H9 (cell line): ENCODE data around the gene GRIK1. TPM values are rescaled to one million over a fixed set of nuclear protein-coding genes. Genes with fewer than 3 reads are reported as not detected.

Experiments used
- DNase-seq: peaks from one replicate; pipeline ENCODE4 v3.0.0-alpha.2; 2017
- H2AFZ ChIP-seq: one replicate; pipeline ENCODE4 v1.6.1; 2013; ENCODE audit warnings: mild to moderate bottlenecking, low read length, control low read depth, moderate library complexity
- H2AK5ac ChIP-seq: 2 replicates; pipeline ENCODE4 v1.6.1; 2013; ENCODE audit warnings: low read length, control low read depth, mixed read lengths; ENCODE audit not compliant: insufficient read length
- H2BK120ac ChIP-seq: one replicate; pipeline ENCODE4 v1.6.1; 2013; ENCODE audit warnings: low read depth, mild to moderate bottlenecking, low read length, control low read depth, inconsistent platforms; ENCODE audit not compliant: poor library complexity, severe bottlenecking
- H2BK12ac ChIP-seq: 2 replicates; pipeline ENCODE4 v1.6.1; 2013; ENCODE audit warnings: low read length, control low read depth, mixed read lengths, low read depth; ENCODE audit not compliant: insufficient read length
- H2BK15ac ChIP-seq: 2 replicates; pipeline ENCODE4 v1.6.1; 2013; ENCODE audit warnings: low read depth, low read length, control low read depth
- H2BK20ac ChIP-seq: one replicate; pipeline ENCODE4 v1.6.1; 2013; ENCODE audit warnings: low read depth, mild to moderate bottlenecking, low read length, control low read depth, inconsistent platforms; ENCODE audit not compliant: poor library complexity, severe bottlenecking
- H2BK5ac ChIP-seq: 2 replicates; pipeline ENCODE4 v1.6.1; 2013; ENCODE audit warnings: low read length, control low read depth, mixed read lengths; ENCODE audit not compliant: insufficient read length
- H3K14ac ChIP-seq: 2 replicates; pipeline ENCODE4 v1.6.1; 2013; ENCODE audit warnings: low read length, control low read depth; ENCODE audit not compliant: insufficient read depth
- H3K18ac ChIP-seq: 2 replicates; pipeline ENCODE4 v1.6.1; 2013; ENCODE audit warnings: low read depth, mild to moderate bottlenecking, mixed read lengths, low read length, control low read depth; ENCODE audit not compliant: insufficient read length
- H3K23ac ChIP-seq: 2 replicates; pipeline ENCODE4 v1.6.1; 2013; ENCODE audit warnings: low read length, control low read depth, mixed read lengths, low read depth; ENCODE audit not compliant: insufficient read length
- H3K23me2 ChIP-seq: 2 replicates; pipeline ENCODE4 v1.6.1; 2013; ENCODE audit warnings: low read depth, mild to moderate bottlenecking, mixed read lengths, low read length, control low read depth; ENCODE audit not compliant: insufficient read length, poor library complexity, severe bottlenecking
- H3K27ac ChIP-seq: 2 replicates; pipeline ENCODE4 v1.5.1; 2013; ENCODE audit warnings: low read length, control low read depth, mixed read lengths, low read depth; ENCODE audit not compliant: insufficient read length
- H3K27me3 ChIP-seq: 2 replicates; pipeline ENCODE4 v1.6.1; 2013; ENCODE audit warnings: low read length, control low read depth, inconsistent platforms; ENCODE audit not compliant: insufficient read depth
- H3K4ac ChIP-seq: 2 replicates; pipeline ENCODE4 v1.6.1; 2013; ENCODE audit warnings: low read depth, mild to moderate bottlenecking, control low read depth, inconsistent platforms, low read length, moderate library complexity
- H3K4me1 ChIP-seq: 2 replicates; pipeline ENCODE4 v1.6.1; 2013; ENCODE audit warnings: low read length, control low read depth, inconsistent platforms; ENCODE audit not compliant: insufficient read depth
- H3K4me2 ChIP-seq: 2 replicates; pipeline ENCODE4 v1.6.1; 2013; ENCODE audit warnings: low read length, control low read depth, mixed read lengths; ENCODE audit not compliant: insufficient read length, insufficient read depth
- H3K56ac ChIP-seq: 2 replicates; pipeline ENCODE4 v1.6.1; 2013; ENCODE audit warnings: low read depth, mild to moderate bottlenecking, mixed read lengths, low read length, control low read depth; ENCODE audit not compliant: insufficient read length
- H3K79me1 ChIP-seq: 2 replicates; pipeline ENCODE4 v1.6.1; 2013; ENCODE audit warnings: low read depth, mild to moderate bottlenecking, moderate library complexity, low read length, control low read depth, inconsistent platforms; ENCODE audit not compliant: insufficient read depth, poor library complexity, severe bottlenecking
- H3K79me2 ChIP-seq: 2 replicates; pipeline ENCODE4 v1.6.1; 2013; ENCODE audit warnings: low read length, control low read depth, inconsistent platforms; ENCODE audit not compliant: insufficient read depth
- H3K9ac ChIP-seq: 2 replicates; pipeline ENCODE4 v1.6.1; 2013; ENCODE audit warnings: low read length, control low read depth, mixed read lengths; ENCODE audit not compliant: insufficient read length; ENCODE audit errors: extremely low read depth
- H3K9me3 ChIP-seq: one replicate; pipeline ENCODE4 v1.6.1; 2013; ENCODE audit warnings: low read depth, low read length, inconsistent platforms; ENCODE audit not compliant: control insufficient read depth
- H3T11ph ChIP-seq: one replicate; pipeline ENCODE4 v1.6.1; 2013; ENCODE audit warnings: mild to moderate bottlenecking, low read length, control low read depth, inconsistent platforms
- H4K20me1 ChIP-seq: one replicate; pipeline ENCODE4 v1.6.1; 2013; ENCODE audit not compliant: control insufficient read depth, insufficient read length, insufficient read depth
- H4K5ac ChIP-seq: 2 replicates; pipeline ENCODE4 v1.6.1; 2013; ENCODE audit warnings: low read depth, mild to moderate bottlenecking, mixed read lengths, low read length, control low read depth; ENCODE audit not compliant: insufficient read length
- H4K8ac ChIP-seq: replicated peaks from 2 replicates; pipeline ENCODE4 v1.6.1; 2013; ENCODE audit warnings: low read length, control low read depth, mixed read lengths, low read depth; ENCODE audit not compliant: insufficient read length
- H4K91ac ChIP-seq: 2 replicates; pipeline ENCODE4 v1.6.1; 2013; ENCODE audit warnings: low read depth, mild to moderate bottlenecking, moderate library complexity, mixed read lengths, low read length, control low read depth; ENCODE audit not compliant: insufficient read length
- H3K27ac Mint-ChIP-seq, 3 experiments: 2 replicates in 2 of 3; 3 replicates in 1 of 3; pipeline ENCODE4 v1.8.0; 2020 to 2021; ENCODE audit warnings: mixed read lengths in 3 of 3, mild to moderate bottlenecking in 1 of 3, moderate library complexity in 1 of 3
- H3K27me3 Mint-ChIP-seq: 2 replicates; pipeline ENCODE4 v1.8.0; 2021; ENCODE audit warnings: low read depth, mild to moderate bottlenecking, moderate library complexity, mixed read lengths
- H3K36me3 Mint-ChIP-seq, 3 experiments: 2 replicates in 2 of 3; 3 replicates in 1 of 3; pipeline ENCODE4 v1.8.0; 2020 to 2021; ENCODE audit warnings: low read depth in 3 of 3, mixed read lengths in 3 of 3; ENCODE audit not compliant: insufficient read depth in 1 of 3
- H3K4me1 Mint-ChIP-seq, 2 experiments: 2 replicates each; pipeline ENCODE4 v1.8.0; 2020; ENCODE audit warnings: mixed read lengths in 2 of 2
- H3K4me3 Mint-ChIP-seq, 2 experiments: 2 replicates in 1 of 2; 3 replicates in 1 of 2; pipeline ENCODE4 v1.8.0; 2020 to 2021; ENCODE audit warnings: mild to moderate bottlenecking in 2 of 2, mixed read lengths in 2 of 2, moderate library complexity in 1 of 2
- H3K9me3 Mint-ChIP-seq, 2 experiments: 2 replicates in 1 of 2; 3 replicates in 1 of 2; pipeline ENCODE4 v1.8.0; 2020; ENCODE audit warnings: mild to moderate bottlenecking in 2 of 2, mixed read lengths in 2 of 2, moderate library complexity in 1 of 2
- WGBS: extraction: QIAGEN DNeasy Blood & Tissue Kit; methylation state at CpG from one replicate; pipeline ENCODE4 v1.1.7; 2013; ENCODE audit warnings: missing lambda C conversion rate, low lambda C conversion rate, mixed read lengths; ENCODE audit not compliant: insufficient read length; ENCODE audit errors: extremely low coverage; 5-methylcytosine and 5-hydroxymethylcytosine counted together
- total RNA-seq: library from RNA; stranded (reverse); gene quantifications from 2 replicates; pipeline ENCODE4 v1.2.1, GENCODE V29; 2021
- TF ChIP-seq, protein P1 (sequence below): fragments of 200-600 bp; sonication (generic); conservative IDR thresholded peaks from 3 replicates; pipeline ENCODE4 v1.8.0; 2021; ENCODE audit warnings: antibody characterized with exemption, mild to moderate bottlenecking

Gene GRIK1
- total RNA-seq, 1 experiment from 2014 or later: not detected

DNA sequence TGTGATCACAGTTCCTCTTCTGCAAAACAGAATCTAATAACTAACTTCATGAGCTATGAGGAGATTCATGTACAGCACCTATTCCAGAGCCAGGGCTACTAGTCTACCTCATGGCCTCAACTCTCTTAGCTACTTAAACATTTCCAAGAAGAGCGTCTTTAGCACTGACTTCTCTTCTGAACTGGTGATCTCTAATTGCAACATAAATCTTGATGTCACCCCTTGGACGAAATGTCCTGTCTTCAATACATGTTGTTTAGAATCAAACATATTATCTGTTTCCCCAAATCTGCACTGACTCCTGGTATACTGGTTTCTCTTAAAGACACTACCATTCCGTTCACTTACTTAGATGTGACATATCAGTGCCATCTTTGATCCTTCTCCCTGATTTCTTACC is 88.2 kb downstream of the GRIK1 start:
- TF ChIP-seq, protein P1, sequence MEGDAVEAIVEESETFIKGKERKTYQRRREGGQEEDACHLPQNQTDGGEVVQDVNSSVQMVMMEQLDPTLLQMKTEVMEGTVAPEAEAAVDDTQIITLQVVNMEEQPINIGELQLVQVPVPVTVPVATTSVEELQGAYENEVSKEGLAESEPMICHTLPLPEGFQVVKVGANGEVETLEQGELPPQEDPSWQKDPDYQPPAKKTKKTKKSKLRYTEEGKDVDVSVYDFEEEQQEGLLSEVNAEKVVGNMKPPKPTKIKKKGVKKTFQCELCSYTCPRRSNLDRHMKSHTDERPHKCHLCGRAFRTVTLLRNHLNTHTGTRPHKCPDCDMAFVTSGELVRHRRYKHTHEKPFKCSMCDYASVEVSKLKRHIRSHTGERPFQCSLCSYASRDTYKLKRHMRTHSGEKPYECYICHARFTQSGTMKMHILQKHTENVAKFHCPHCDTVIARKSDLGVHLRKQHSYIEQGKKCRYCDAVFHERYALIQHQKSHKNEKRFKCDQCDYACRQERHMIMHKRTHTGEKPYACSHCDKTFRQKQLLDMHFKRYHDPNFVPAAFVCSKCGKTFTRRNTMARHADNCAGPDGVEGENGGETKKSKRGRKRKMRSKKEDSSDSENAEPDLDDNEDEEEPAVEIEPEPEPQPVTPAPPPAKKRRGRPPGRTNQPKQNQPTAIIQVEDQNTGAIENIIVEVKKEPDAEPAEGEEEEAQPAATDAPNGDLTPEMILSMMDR: no peak
- peaks cover 4% of the 10 kb centered on the region; the same call in 1 of the 2 replicates for H3K4me1 ChIP-seq
- no CpG with 5 or more reads among the region's 3 CpGs for WGBS
- H3K56ac ChIP-seq: no peak overlapping the region
- H3K18ac ChIP-seq: no peak overlapping the region
- no peak overlapping the region for H2AFZ ChIP-seq
- H3K9ac ChIP-seq: no peak overlapping the region
- H2BK15ac ChIP-seq: no peak overlapping the region
- no peaks in the 10 kb centered on the region for H3K27me3 Mint-ChIP-seq
- H3K36me3 Mint-ChIP-seq: no peaks in the 10 kb centered on the region; a peak in 1 of 7 replicates
- H4K8ac ChIP-seq: no peak overlapping the region
- H3T11ph ChIP-seq: no peak overlapping the region
- H2AK5ac ChIP-seq: no peak overlapping the region
- no peak for DNase-seq
- no peak overlapping the region for H2BK20ac ChIP-seq
- H3K4ac ChIP-seq: no peak overlapping the region
- no peak overlapping the region for H3K4me3 Mint-ChIP-seq
- no peaks in the 10 kb centered on the region for H4K20me1 ChIP-seq
- no peak overlapping the region for H4K5ac ChIP-seq
- H3K9me3 ChIP-seq: no peaks in the 10 kb centered on the region
- no peaks in the 10 kb centered on the region for H3K23me2 ChIP-seq
- H3K14ac ChIP-seq: no peak overlapping the region
- no peak overlapping the region for H3K27ac Mint-ChIP-seq
- no peak overlapping the region for H2BK12ac ChIP-seq
- no peak overlapping the region for H4K91ac ChIP-seq
- H2BK120ac ChIP-seq: no peak overlapping the region
- no peaks in the 10 kb centered on the region for H3K9me3 Mint-ChIP-seq
- no peaks in the 10 kb centered on the region for H3K79me2 ChIP-seq
- no peaks in the 10 kb centered on the region for H3K27me3 ChIP-seq
- peaks cover 9 to 16% of the 10 kb centered on the region in 2 experiments for H3K4me1 Mint-ChIP-seq
- no peak overlapping the region for H3K4me2 ChIP-seq
- H2BK5ac ChIP-seq: no peak overlapping the region
- H3K79me1 ChIP-seq: no peaks in the 10 kb centered on the region
- no peak overlapping the region for H3K27ac ChIP-seq
- H3K23ac ChIP-seq: no peak overlapping the region
